Endothelial cell of umbilical vein (primary cell): ENCODE data around the gene NAGLU. TPM values are rescaled to one million over a fixed set of nuclear protein-coding genes. Genes with fewer than 3 reads are reported as not detected.

Experiments used
- BruUV-seq: library from RNA; stranded (reverse); fragments of 400-500 nt; replicated peaks from 2 replicates; lab custom pipeline; 2021; lab: Mats Ljungman, UMichigan
- CTCF ChIA-PET: fragments of 300-600, 350-600 bp; sonication (Branson Sonifier 250); formaldehyde crosslinking; loops from one replicate; lab custom pipeline; 2021; ENCODE audit warnings: antibody characterized with exemption, inconsistent platforms; lab: Charles Lee
- POLR2A ChIA-PET: fragments of 300-600, 350-600 bp; sonication (Branson Sonifier 250); formaldehyde crosslinking; loops from one replicate; lab custom pipeline; 2021; ENCODE audit warnings: antibody characterized with exemption, inconsistent platforms; lab: Charles Lee
- DNase-seq: peaks from one replicate; pipeline ENCODE4 v3.0.0-alpha.2; 2011; ENCODE audit warnings: low read depth, low spot score
- FAIRE-seq: peaks from 2 replicates; lab custom pipeline; 2011; peaks lifted over from hg19 to GRCh38; lab: Jason Lieb, UNC
- H2AFZ ChIP-seq: 2 replicates; pipeline ENCODE4 v1.6.0; 2012; ENCODE audit warnings: low read depth, low read length, control low read depth, inconsistent platforms
- H3K27ac ChIP-seq: 2 replicates; pipeline ENCODE4 v1.5.1; 2011; ENCODE audit warnings: low read depth, mild to moderate bottlenecking, control low read depth, low read length, moderate library complexity; ENCODE audit not compliant: insufficient read depth
- H3K27me3 ChIP-seq, 2 experiments: 2 replicates each; pipeline versions ENCODE4 v1.6.0 to v1.6.1; 2011; ENCODE audit warnings: low read length in 2 of 2, mixed read lengths in 1 of 2; ENCODE audit not compliant: control insufficient read depth in 2 of 2, insufficient read depth in 2 of 2
- H3K36me3 ChIP-seq, 2 experiments: 2 replicates in 1 of 2; 3 replicates in 1 of 2; pipeline ENCODE4 v1.5.1; 2011; ENCODE audit warnings: low read length in 2 of 2, mild to moderate bottlenecking in 1 of 2, moderate library complexity in 1 of 2; ENCODE audit not compliant: control insufficient read depth in 2 of 2, insufficient read depth in 2 of 2; ENCODE audit errors: extremely low read depth in 1 of 2
- H3K4me1 ChIP-seq: 3 replicates; pipeline ENCODE4 v1.5.1; 2011; ENCODE audit warnings: mild to moderate bottlenecking, low read length; ENCODE audit not compliant: control insufficient read depth, insufficient read depth; ENCODE audit errors: extremely low read depth
- H3K4me2 ChIP-seq: 2 replicates; pipeline ENCODE4 v1.6.1; 2011; ENCODE audit warnings: low read length, control low read depth, mixed read lengths; ENCODE audit not compliant: insufficient read depth
- H3K4me3 ChIP-seq, 3 experiments: fragments of 200-600 bp in 1 of 3; sonication (generic), shearing (Covaris generic) in 1 of 3; replicated peaks in 1 of 3; 2 replicates each; pipeline ENCODE4 v1.5.1; 2011 to 2016; ENCODE audit warnings: control low read depth in 3 of 3, low read length in 3 of 3, mild to moderate bottlenecking in 2 of 3, inconsistent platforms in 1 of 3, low read depth in 1 of 3, moderate library complexity in 1 of 3; ENCODE audit not compliant: insufficient read depth in 1 of 3
- H3K79me2 ChIP-seq: 2 replicates; pipeline ENCODE4 v1.6.0; 2012; ENCODE audit warnings: low read length, inconsistent platforms; ENCODE audit not compliant: control insufficient read depth, insufficient read depth
- H3K9ac ChIP-seq: replicated peaks from 2 replicates; pipeline ENCODE3; 2011; ENCODE audit warnings: low read length, control low read depth; ENCODE audit not compliant: insufficient read depth; ENCODE audit errors: extremely low read depth
- H3K9me1 ChIP-seq: replicated peaks from 3 replicates; pipeline ENCODE4 v1.6.0; 2011; ENCODE audit warnings: mild to moderate bottlenecking, low read length; ENCODE audit not compliant: control insufficient read depth, insufficient read depth; ENCODE audit errors: extremely low read depth
- H3K9me3 ChIP-seq: replicated peaks from 2 replicates; pipeline ENCODE4 v1.5.1; 2012; ENCODE audit warnings: low read length, inconsistent platforms; ENCODE audit not compliant: control insufficient read depth, insufficient read depth
- H4K20me1 ChIP-seq: replicated peaks from 2 replicates; pipeline ENCODE3; 2011; ENCODE audit warnings: mild to moderate bottlenecking, low read length; ENCODE audit not compliant: control insufficient read depth, insufficient read depth; ENCODE audit errors: extremely low read depth
- EZH2 ChIP-seq: IDR thresholded peaks from 2 replicates; pipeline ENCODE4 v1.6.1; 2012; ENCODE audit warnings: borderline replicate concordance, low read depth, mild to moderate bottlenecking, moderate library complexity, low read length, inconsistent platforms; ENCODE audit not compliant: severe bottlenecking
- FOS ChIP-seq: IDR thresholded peaks from 2 replicates; pipeline ENCODE4 v1.6.1; 2011; ENCODE audit warnings: mild to moderate bottlenecking, low read length, moderate library complexity, borderline replicate concordance; ENCODE audit not compliant: insufficient read depth
- GATA2 ChIP-seq: IDR thresholded peaks from 2 replicates; pipeline ENCODE4 v1.7.0; 2011; ENCODE audit warnings: low read depth, mild to moderate bottlenecking, moderate library complexity, mixed read lengths, low read length; ENCODE audit not compliant: insufficient read length, insufficient read depth
- JUN ChIP-seq: IDR thresholded peaks from 2 replicates; pipeline ENCODE4 v1.6.1; 2011; ENCODE audit warnings: borderline replicate concordance, low read depth; ENCODE audit not compliant: insufficient read length, insufficient read depth
- MAX ChIP-seq: IDR thresholded peaks from 2 replicates; pipeline ENCODE4 v1.6.1; 2011; ENCODE audit not compliant: insufficient read depth, insufficient read length
- MYC ChIP-seq: IDR thresholded peaks from one replicate; pipeline ENCODE4 v1.6.1; 2011; ENCODE audit warnings: mild to moderate bottlenecking, low read depth, low read length
- POLR2A ChIP-seq: IDR thresholded peaks from 2 replicates; pipeline ENCODE4 v1.6.1; 2012; ENCODE audit warnings: low read depth, mild to moderate bottlenecking, control low read depth, low read length
- POLR2AphosphoS5 ChIP-seq: IDR thresholded peaks from 2 replicates; pipeline ENCODE4 v1.6.1; 2012; ENCODE audit warnings: low read depth, mild to moderate bottlenecking, control low read depth, low read length, moderate library complexity; ENCODE audit not compliant: insufficient read depth
- dilution Hi-C: fragments of 300-500 bp; cut with MboI; formaldehyde crosslinking; loops from one replicate; pipeline ENCODE4 v1.15.0; 2019; ENCODE audit warnings: low sequenced_read_pairs; ENCODE audit not compliant: extremely low pct_ligation_motif_present
- intact Hi-C: fragments of 100-400 bp; cut with micrococcal nuclease; formaldehyde crosslinking; loops from one replicate; pipeline ENCODE4 v1.10.0; 2022
- polyA plus RNA-seq, 4 experiments: library from polyadenylated mRNA; depleted of rRNA in 3 of 4; stranded (reverse) in 3 of 4; unstranded in 1 of 4; fragments of >200 nt; gene quantifications; 2 replicates each; pipeline versions ENCODE4 v1.2.1 to v1.2.3, GENCODE V29; 2011 to 2012; ENCODE audit warnings: missing spikeins in 1 of 4
- total RNA-seq: library from RNA; stranded (reverse); gene quantifications from 2 replicates; pipeline ENCODE4 v1.2.3, GENCODE V29; 2021

NAGLU gene
- total and polyA plus RNA-seq, 2 donors (not counting 3 experiments of a cell fraction or from before 2014, with no cell fraction given), result 50.2 to 54.2 TPM

GRCh38 chr17:42537156-42537805, 1.2 kb downstream of the NAGLU start:
- H3K79me2 ChIP-seq, result peaks cover 4% of the 10 kb centered on the region
- DNase-seq (no peak), FAIRE-seq (no peak)
- no peaks in the 10 kb centered on the region for H4K20me1 ChIP-seq
- H3K27me3 ChIP-seq, result no peaks in the 10 kb centered on the region
- dilution Hi-C loops, result no loop called here
- CTCF ChIA-PET, result interaction anchor here (1.8 to 3.1 kb wide), 3 partner anchors 10 to 20 kb away, joined by 11 to 14 read pairs (median 12); no protein-coding TSS in a partner anchor
- no TSS peak for BruUV-seq
- POLR2A ChIA-PET, result interaction anchor here (1.1 kb wide), 1 partner anchor 114 kb away, joined by 4 read pairs; the partner anchor contains the start of gene CAVIN1
- H3K9me1 ChIP-seq, result no peaks in the 10 kb centered on the region
- intact Hi-C loops, result loop anchor here (2.0 kb wide), 1 partner anchor 18 kb away; no protein-coding TSS in a partner anchor
- H3K9ac ChIP-seq, result peak overlapping the region; percentile 80
- TF ChIP-seq FOS (no peak), JUN (no peak), GATA2 (no peak)
- H3K4me2 ChIP-seq, result peak overlapping the region; percentile 79
- H3K9me3 ChIP-seq, result no peaks in the 10 kb centered on the region
- H3K4me1 ChIP-seq, result peaks cover 23% of the 10 kb centered on the region
- H3K36me3 ChIP-seq, result peaks cover 0 to 5% of the 10 kb centered on the region in 2 experiments
- no peak overlapping the region for H2AFZ ChIP-seq
- no peak overlapping the region for H3K27ac ChIP-seq
- H3K4me3 ChIP-seq, result peak overlapping the region in 2 of 3 experiments; percentile 49 to 80

GRCh38 chr17:42537826-42538451, 1.9 kb downstream of the NAGLU start:
- peaks cover 2 to 5% of the 10 kb centered on the region in 2 experiments for H3K36me3 ChIP-seq
- H3K27ac ChIP-seq, result no peak overlapping the region
- no peak for DNase-seq
- TF ChIP-seq MYC, result no peak
- TF ChIP-seq MAX, result no peak
- no peak for TF ChIP-seq POLR2A
- no peak for TF ChIP-seq EZH2
- TF ChIP-seq GATA2, result no peak
- no peak for TF ChIP-seq FOS
- TF ChIP-seq POLR2AphosphoS5, result no peak
- H2AFZ ChIP-seq, result no peak overlapping the region
- POLR2A ChIA-PET, result no interaction called here
- CTCF ChIA-PET, result interaction anchor here (3.1 kb wide), 1 partner anchor 11 kb away, joined by 14 read pairs; no protein-coding TSS in a partner anchor
- dilution Hi-C loops (no loop called here), intact Hi-C loops (loop anchor here (2.0 kb wide), 1 partner anchor 17 kb away; no protein-coding TSS in a partner anchor)
- peaks cover 23% of the 10 kb centered on the region for H3K4me1 ChIP-seq
- no peaks in the 10 kb centered on the region for H4K20me1 ChIP-seq
- no peak overlapping the region for H3K4me2 ChIP-seq
- H3K79me2 ChIP-seq, result peaks cover 4% of the 10 kb centered on the region
- no peak overlapping the region for H3K9ac ChIP-seq
- BruUV-seq, result no TSS peak
- no peaks in the 10 kb centered on the region for H3K27me3 ChIP-seq
- H3K9me3 ChIP-seq, result no peaks in the 10 kb centered on the region
- no peak for FAIRE-seq
- H3K9me1 ChIP-seq, result no peaks in the 10 kb centered on the region
- H3K4me3 ChIP-seq, result no peak overlapping the region
